ENCODE measurements around the gene ANKRD11.

ANKRD11 gene

DNA sequence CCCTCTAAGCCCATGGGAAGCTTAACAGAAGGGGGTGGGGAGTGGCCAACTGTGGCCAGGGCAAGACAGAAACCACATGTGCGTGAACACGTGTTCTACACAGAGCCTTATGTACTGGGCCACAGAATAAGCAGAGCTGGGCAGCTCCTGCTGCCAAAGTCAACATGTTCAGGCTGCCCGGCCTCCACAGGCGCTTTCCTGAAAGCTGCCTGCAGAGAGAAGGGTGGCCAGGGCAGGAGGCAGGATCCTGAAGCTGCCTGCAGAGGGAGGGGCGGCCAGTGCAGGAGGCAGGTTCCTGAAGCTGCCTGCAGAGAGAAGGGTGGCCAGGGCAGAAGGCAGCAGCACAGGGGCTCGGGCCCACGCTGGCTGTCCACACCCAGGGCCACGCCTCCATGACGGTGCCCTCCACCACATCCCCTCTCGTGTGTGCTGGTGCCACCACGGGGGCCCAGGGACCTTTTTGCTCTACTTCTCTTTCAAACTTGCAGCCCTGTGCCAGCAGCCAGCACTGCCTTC is 79.5 kb downstream of the ANKRD11 start:
- H3K9me3 ChIP-seq (ENCODE audit: severe bottlenecking) = no peaks in the 10 kb centered on the region
- DNase-seq (ENCODE audit: low spot score) (no peak), ATAC-seq (ENCODE audit: low read depth) (peak; percentile 70)
- H3K27me3 ChIP-seq (ENCODE audit: insufficient read depth, poor library complexity, severe bottlenecking) = no peaks in the 10 kb centered on the region
- TF ChIP-seq CTCF (IDR thresholded peaks at IDR 0.05; ENCODE audit: poor library complexity, severe bottlenecking) = no peak
- peak overlapping the region; percentile 59 for H3K27ac ChIP-seq (ENCODE audit: poor library complexity, severe bottlenecking)
- H3K36me3 ChIP-seq (ENCODE audit: low read depth) = peaks cover 9% of the 10 kb centered on the region; the same call in 1 of the 2 replicates
- peaks cover 39% of the 10 kb centered on the region for H3K4me1 ChIP-seq (ENCODE audit: insufficient read depth, poor library complexity, severe bottlenecking)
- H3K4me3 ChIP-seq (ENCODE audit: severe bottlenecking) = no peak overlapping the region

DNA sequence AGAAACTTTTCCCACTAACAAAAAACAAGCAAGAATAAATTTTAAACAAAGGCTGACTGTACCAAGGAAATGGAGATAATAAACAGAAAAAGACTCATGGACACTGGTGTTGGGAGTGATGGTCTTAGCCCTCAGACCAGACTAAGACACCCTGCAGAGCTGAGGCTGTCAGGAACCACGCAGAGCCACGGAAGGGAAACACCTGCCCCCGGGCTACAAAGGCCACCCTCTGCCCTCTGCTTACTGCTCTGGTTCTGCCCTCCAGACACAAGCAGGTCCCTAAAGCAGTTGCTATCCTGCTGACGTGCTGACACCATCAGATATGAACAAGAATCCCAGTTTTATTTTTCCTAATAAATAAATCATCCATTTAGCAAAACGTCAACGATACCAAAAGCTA is 80.0 kb downstream of the ANKRD11 start:
- Histone ChIP-seq H3K36me3 (ENCODE audit: low read depth) (peaks cover 9% of the 10 kb centered on the region; the same call in 1 of the 2 replicates), H3K4me1 (ENCODE audit: insufficient read depth, poor library complexity, severe bottlenecking) (peaks cover 39% of the 10 kb centered on the region), H3K27me3 (ENCODE audit: insufficient read depth, poor library complexity, severe bottlenecking) (no peaks in the 10 kb centered on the region), H3K27ac (ENCODE audit: poor library complexity, severe bottlenecking) (peak overlapping the region; percentile 59), H3K9me3 (ENCODE audit: severe bottlenecking) (no peaks in the 10 kb centered on the region), H3K4me3 (ENCODE audit: severe bottlenecking) (no peak overlapping the region)
- no peak for TF ChIP-seq CTCF (IDR thresholded peaks at IDR 0.05; ENCODE audit: poor library complexity, severe bottlenecking)
- ATAC-seq (ENCODE audit: low read depth) (no peak), DNase-seq (ENCODE audit: low spot score) (no peak)

GRCh38 chr16:89409161-89409711 is 81.1 kb downstream of the ANKRD11 start:
- no peak for DNase-seq (ENCODE audit: low spot score)
- Histone ChIP-seq H3K27ac (ENCODE audit: poor library complexity, severe bottlenecking) (peak overlapping the region; percentile 59), H3K9me3 (ENCODE audit: severe bottlenecking) (no peaks in the 10 kb centered on the region), H3K27me3 (ENCODE audit: insufficient read depth, poor library complexity, severe bottlenecking) (no peaks in the 10 kb centered on the region), H3K36me3 (ENCODE audit: low read depth) (peaks cover 4% of the 10 kb centered on the region; the same call in 1 of the 2 replicates), H3K4me1 (ENCODE audit: insufficient read depth, poor library complexity, severe bottlenecking) (peaks cover 48% of the 10 kb centered on the region), H3K4me3 (ENCODE audit: severe bottlenecking) (no peak overlapping the region)
- peak; percentile 71 for ATAC-seq (ENCODE audit: low read depth)
- TF ChIP-seq CTCF (IDR thresholded peaks at IDR 0.05; ENCODE audit: poor library complexity, severe bottlenecking) = no peak

GRCh38 chr16:89408315-89408714 is 82.0 kb downstream of the ANKRD11 start:
- ATAC-seq (ENCODE audit: low read depth) (no peak), DNase-seq (ENCODE audit: low spot score) (no peak)
- H3K4me1 ChIP-seq (ENCODE audit: insufficient read depth, poor library complexity, severe bottlenecking) = peaks cover 54% of the 10 kb centered on the region
- 0 out of 2 replicates have a peak, but pooled peaks cover 4% of the 10 kb centered on the region for H3K36me3 ChIP-seq (ENCODE audit: low read depth)
- no peaks in the 10 kb centered on the region for H3K27me3 ChIP-seq (ENCODE audit: insufficient read depth, poor library complexity, severe bottlenecking)
- H3K9me3 ChIP-seq (ENCODE audit: severe bottlenecking) = no peaks in the 10 kb centered on the region
- H3K27ac ChIP-seq (ENCODE audit: poor library complexity, severe bottlenecking) = peak overlapping the region; percentile 59
- TF ChIP-seq CTCF (IDR thresholded peaks at IDR 0.05; ENCODE audit: poor library complexity, severe bottlenecking) = no peak
- no peak overlapping the region for H3K4me3 ChIP-seq (ENCODE audit: severe bottlenecking)

GRCh38 chr16:89407925-89408300 is 82.4 kb downstream of the ANKRD11 start:
- DNase-seq (ENCODE audit: low spot score) (no peak), ATAC-seq (ENCODE audit: low read depth) (no peak)
- Histone ChIP-seq H3K27ac (ENCODE audit: poor library complexity, severe bottlenecking) (peak overlapping the region; percentile 59), H3K27me3 (ENCODE audit: insufficient read depth, poor library complexity, severe bottlenecking) (no peaks in the 10 kb centered on the region), H3K36me3 (ENCODE audit: low read depth) (0 out of 2 replicates have a peak, but pooled peaks cover 5% of the 10 kb centered on the region), H3K9me3 (ENCODE audit: severe bottlenecking) (no peaks in the 10 kb centered on the region), H3K4me3 (ENCODE audit: severe bottlenecking) (no peak overlapping the region), H3K4me1 (ENCODE audit: insufficient read depth, poor library complexity, severe bottlenecking) (peaks cover 50% of the 10 kb centered on the region)
- TF ChIP-seq CTCF (IDR thresholded peaks at IDR 0.05; ENCODE audit: poor library complexity, severe bottlenecking) = no peak
